ENCODE results near the gene SNCAIP.

GRCh38 chr5:122501089-122501435 lies 189.0 kb downstream of the SNCAIP start:
- no peak for TF ChIP-seq POLR2A (IDR thresholded peaks at IDR 0.05)
- TF ChIP-seq, protein P1, sequence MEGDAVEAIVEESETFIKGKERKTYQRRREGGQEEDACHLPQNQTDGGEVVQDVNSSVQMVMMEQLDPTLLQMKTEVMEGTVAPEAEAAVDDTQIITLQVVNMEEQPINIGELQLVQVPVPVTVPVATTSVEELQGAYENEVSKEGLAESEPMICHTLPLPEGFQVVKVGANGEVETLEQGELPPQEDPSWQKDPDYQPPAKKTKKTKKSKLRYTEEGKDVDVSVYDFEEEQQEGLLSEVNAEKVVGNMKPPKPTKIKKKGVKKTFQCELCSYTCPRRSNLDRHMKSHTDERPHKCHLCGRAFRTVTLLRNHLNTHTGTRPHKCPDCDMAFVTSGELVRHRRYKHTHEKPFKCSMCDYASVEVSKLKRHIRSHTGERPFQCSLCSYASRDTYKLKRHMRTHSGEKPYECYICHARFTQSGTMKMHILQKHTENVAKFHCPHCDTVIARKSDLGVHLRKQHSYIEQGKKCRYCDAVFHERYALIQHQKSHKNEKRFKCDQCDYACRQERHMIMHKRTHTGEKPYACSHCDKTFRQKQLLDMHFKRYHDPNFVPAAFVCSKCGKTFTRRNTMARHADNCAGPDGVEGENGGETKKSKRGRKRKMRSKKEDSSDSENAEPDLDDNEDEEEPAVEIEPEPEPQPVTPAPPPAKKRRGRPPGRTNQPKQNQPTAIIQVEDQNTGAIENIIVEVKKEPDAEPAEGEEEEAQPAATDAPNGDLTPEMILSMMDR (IDR thresholded peaks at IDR 0.05), result no peak
